ENCODE measurements around the gene GIMAP7.

Gene GIMAP7

GRCh38 chr7:150514748-150515222, at the start of gene GIMAP7:
TSS of gene GIMAP7 (plus strand) at chr7:150514872. CDS start at chr7:150519975, 5,103 bp downstream.
- TF ChIP-seq, protein P1, sequence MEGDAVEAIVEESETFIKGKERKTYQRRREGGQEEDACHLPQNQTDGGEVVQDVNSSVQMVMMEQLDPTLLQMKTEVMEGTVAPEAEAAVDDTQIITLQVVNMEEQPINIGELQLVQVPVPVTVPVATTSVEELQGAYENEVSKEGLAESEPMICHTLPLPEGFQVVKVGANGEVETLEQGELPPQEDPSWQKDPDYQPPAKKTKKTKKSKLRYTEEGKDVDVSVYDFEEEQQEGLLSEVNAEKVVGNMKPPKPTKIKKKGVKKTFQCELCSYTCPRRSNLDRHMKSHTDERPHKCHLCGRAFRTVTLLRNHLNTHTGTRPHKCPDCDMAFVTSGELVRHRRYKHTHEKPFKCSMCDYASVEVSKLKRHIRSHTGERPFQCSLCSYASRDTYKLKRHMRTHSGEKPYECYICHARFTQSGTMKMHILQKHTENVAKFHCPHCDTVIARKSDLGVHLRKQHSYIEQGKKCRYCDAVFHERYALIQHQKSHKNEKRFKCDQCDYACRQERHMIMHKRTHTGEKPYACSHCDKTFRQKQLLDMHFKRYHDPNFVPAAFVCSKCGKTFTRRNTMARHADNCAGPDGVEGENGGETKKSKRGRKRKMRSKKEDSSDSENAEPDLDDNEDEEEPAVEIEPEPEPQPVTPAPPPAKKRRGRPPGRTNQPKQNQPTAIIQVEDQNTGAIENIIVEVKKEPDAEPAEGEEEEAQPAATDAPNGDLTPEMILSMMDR (conservative IDR thresholded peaks at IDR 0.05): no peak
- H3K27ac ChIP-seq: no peak within 1 kb of the TSS

DNA sequence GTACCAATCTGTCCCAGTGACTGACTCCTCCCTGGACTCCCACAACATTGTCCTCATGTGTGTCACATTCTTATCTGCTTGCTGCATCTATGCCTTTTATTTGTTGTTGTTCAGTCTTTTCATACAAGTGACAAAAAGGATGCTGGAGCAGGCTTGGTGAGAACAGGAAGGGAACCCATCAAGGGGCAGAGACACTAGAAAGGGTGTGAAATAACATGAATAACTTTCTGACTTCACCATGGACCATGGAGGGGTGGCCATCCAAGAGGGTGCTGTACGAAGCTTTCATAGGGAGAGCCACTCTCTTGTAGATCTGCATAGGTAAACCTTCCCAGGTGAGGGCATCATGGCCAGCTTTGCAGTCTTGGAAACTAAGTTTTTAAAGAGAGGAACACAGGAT, 49.7 kb upstream of the GIMAP7 start:
- H3K27ac ChIP-seq: no peak overlapping the region
- TF ChIP-seq, protein P1 (conservative IDR thresholded peaks at IDR 0.05): no peak

DNA sequence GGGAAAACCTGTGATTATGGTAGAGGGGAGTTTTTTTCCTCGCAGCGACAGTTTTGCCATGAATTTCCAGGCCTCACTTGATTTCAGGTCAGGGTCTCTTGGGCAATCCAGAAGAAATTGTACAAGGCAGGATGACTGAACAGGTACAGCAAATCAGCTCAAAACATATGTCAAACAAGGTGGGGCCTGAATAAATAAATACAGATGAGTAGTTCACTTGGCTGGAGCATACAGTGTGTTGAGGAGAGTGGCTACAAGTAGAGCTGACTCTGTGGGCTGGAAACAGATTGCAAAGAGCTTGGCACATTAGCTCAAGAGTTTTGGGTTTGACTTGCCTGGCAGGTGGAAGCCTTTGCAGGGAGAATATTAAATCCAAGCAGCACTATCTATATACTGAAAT, 49.3 kb upstream of the GIMAP7 start:
- TF ChIP-seq, protein P1 (conservative IDR thresholded peaks at IDR 0.05): no peak
- no peak overlapping the region for H3K27ac ChIP-seq

- TF ChIP-seq, protein P1 (conservative IDR thresholded peaks at IDR 0.05): no peak
These were observed 48.2 kb upstream of the GIMAP7 start for GRCh38 chr7:150466477-150466876.

GRCh38 chr7:150468241-150468640, 46.4 kb upstream of the GIMAP7 start:
- H3K27ac ChIP-seq: no peak overlapping the region
- TF ChIP-seq, protein P1 (conservative IDR thresholded peaks at IDR 0.05): no peak

More at GRCh38 chr7:150466477-150466876, 48.2 kb upstream of the GIMAP7 start:
- H3K27ac ChIP-seq: no peak overlapping the region

- TF ChIP-seq, protein P1 (conservative IDR thresholded peaks at IDR 0.05): no peak
- no peak overlapping the region for H3K27ac ChIP-seq
These were observed 42.8 kb upstream of the GIMAP7 start for GRCh38 chr7:150471886-150472285.

- TF ChIP-seq, protein P1 (conservative IDR thresholded peaks at IDR 0.05): no peak
These were observed 40.8 kb upstream of the GIMAP7 start for GRCh38 chr7:150473902-150474301.

More at GRCh38 chr7:150473902-150474301, 40.8 kb upstream of the GIMAP7 start:
- no peak overlapping the region for H3K27ac ChIP-seq
